DMS153 (cell line): Measurements from ENCODE around the gene METTL25B.
"Not testable (repeated sequence)": the region's sequence is repeated elsewhere in the genome, so short reads cannot be mapped to it uniquely, and the experiment has no call there.

ENCODE experiments used
- DNase-seq: peaks from one replicate; lab custom pipeline; 2025; lab: John Stamatoyannopoulos, UW

Gene METTL25B

GRCh38 chr1:156748670-156749418 lies 20.6 kb downstream of the METTL25B start:
- no peak for DNase-seq

DNA sequence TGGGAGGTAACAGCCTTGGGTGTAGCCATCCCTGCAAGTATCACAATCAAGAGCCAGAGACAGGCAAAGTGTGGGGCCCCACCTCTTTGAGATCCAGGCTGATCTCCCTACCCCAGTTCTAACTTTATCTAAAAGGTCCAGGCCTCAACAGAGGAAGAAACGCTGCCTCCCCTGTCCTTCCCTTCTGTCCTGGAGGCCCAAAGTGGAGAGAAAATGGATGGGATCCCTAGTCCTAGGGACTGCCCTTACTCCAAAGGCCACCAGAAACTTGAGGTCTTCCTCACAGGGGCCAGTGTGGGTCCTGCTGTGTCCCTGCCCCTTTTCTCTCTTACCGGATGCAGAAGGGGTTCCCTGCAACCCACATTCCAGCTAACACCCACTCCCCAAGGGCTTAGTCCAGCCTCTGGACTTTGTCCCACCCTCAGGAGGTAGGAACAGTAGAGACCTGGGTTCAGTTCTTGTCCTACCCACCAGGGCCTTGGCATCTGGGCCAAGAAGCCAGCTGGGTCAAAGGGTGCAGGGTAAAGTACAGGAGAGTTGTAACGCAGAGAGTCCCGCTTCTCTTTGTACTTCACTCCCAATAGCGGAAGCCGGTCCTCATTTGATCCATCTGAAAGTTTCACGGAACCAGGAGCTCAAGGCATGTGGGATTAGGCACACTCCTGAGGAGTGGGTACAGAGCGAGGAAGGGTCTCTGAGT lies 21.3 kb downstream of the METTL25B start:
- no peak for DNase-seq

DNA sequence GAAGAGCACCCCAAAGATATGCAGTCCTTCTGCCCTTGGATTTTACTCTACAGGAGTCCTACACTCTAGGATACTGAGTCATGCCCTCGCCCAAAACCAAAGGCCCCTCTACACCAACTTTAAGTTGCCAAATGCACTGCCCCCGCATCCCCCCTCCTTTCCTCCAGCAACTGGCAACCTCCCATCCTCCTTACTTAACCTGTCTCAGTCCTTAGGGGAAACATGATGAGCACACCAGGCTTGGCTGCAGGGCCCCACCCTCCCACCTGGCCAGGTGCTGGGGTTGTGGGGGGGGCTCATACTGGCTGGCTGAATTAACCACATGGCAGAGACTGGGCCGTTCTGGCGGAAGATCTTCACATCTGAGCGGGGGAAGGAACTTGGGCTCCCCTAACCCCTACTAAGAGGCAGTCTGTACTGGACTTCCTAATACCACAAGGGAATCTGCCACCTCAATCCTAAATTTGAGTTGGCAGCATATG lies 22.0 kb downstream of the METTL25B start:
- no peak for DNase-seq

DNA sequence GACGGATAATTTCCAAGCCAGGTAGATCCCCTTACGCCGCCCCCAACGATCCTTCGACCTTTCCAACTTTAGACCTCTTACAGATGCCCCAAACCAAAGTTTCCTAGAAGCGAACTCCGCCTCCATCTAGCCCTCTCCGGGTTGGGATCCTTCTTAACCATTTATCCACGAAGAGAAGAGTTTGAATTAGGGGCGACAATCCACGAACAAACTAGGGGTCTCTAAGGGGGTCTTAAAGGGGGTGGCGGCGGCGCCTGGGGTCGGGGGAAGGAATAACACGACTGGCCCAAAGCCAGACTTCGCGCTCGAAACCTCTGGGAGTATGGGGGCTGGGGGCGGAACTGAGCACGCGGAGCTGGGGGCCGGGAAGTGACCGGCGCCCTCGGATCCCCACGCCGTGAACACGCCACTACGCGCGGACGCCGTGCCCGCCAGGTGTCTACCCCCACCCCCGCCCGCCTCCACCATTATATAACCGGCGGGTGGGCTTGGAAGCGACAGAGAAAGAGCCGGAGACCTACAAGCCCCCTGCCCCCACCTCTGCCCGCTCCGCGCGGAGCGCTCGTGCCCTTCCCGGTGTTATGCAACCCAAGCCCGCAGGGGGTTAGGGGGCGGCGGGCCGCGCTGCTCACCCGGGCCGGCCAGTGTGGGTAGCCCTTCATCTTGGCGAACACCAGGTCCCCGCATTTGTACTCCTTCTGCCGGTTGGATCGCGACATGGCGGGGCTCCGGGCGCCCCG lies 22.6 kb downstream of the METTL25B start:
- no peak for DNase-seq

- no peak for DNase-seq
These were observed 23.1 kb downstream of the METTL25B start, which contains the start of gene HDGF for GRCh38 chr1:156751451-156751756. Gene HDGF (minus strand): TSS chr1:156751675. CDS start chr1:156751429, 246 bp downstream.

GRCh38 chr1:156751757-156752481 lies 23.6 kb downstream of the METTL25B start:
- peak; percentile 96 for DNase-seq

GRCh38 chr1:156752843-156753482 lies 24.7 kb downstream of the METTL25B start:
- DNase-seq, result no peak

- peak; percentile 47 for DNase-seq
These were observed 25.9 kb downstream of the METTL25B start for GRCh38 chr1:156754219-156754618.

- DNase-seq, result no peak
These were observed 27.3 kb downstream of the METTL25B start for GRCh38 chr1:156755527-156755950.

GRCh38 chr1:156756355-156756754 lies 28.1 kb downstream of the METTL25B start:
- no peak for DNase-seq

DNA sequence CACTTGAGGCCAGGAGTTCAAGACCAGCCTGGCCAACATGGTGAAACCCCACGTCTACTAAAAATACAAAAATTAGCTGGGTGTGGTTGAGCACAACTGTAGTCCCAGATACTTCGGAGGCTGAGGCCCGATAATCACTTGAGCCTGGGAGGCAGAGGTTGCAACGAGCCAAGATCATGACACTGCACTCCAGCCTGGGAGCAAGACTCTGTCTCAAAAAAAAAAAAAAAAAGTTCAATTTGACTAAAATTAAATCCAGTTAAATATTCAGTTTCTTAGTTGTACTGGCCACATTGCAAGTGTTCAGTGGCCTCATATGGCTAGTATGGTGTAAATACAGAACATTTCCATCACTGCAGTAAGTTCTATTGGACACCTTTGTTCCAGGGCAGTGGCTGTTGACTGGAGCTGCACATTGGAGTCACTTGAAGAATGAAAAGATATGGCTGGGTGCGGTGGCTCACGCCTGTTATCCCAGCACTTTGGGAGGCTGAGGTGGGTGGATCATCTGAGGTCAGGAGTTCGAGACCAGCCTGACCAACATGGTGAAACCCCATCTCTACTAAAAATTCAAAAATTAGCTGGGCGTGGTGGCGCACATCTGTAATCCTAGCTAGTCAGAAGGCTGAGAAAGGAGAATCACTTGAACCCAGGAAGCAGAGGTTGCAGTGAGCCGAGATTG lies 29.4 kb downstream of the METTL25B start:
- DNase-seq, result not testable (repeated sequence)

DNA sequence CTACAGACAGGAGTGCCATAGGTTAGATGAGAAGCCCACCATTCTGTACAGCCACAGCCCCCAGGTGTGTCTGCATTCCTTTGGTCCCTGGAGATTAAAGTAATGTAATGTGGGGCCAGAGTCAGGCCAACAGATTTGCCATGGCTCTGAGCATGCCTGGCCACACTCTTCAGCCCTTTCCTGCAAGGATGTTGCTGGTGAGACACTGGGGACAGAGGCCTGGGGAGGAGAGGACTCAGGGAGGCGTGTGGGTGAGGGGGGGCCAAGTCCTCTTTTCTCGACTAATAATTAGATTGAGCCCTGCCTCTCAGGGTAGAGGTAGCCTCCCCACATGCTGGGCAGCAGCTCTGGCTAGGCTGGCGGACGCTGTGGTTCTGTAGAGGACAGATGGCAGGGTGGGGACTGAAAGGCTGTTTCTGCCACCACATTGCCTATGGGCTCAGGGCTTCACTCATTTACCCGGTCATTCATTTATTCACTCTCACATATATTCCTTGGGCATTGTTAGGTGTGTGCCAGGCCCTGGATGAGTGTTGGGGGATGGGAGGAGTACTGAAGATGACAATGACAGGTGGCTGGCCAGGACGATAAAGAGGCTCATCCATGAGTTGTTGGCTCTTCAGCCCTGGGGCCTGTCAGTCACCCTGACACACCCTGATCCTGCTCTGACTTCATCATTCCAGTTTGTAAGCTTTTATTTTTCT lies 32.0 kb downstream of the METTL25B start:
- no peak for DNase-seq

- no peak for DNase-seq
These were observed 32.5 kb downstream of the METTL25B start for GRCh38 chr1:156760796-156761104.

DNA sequence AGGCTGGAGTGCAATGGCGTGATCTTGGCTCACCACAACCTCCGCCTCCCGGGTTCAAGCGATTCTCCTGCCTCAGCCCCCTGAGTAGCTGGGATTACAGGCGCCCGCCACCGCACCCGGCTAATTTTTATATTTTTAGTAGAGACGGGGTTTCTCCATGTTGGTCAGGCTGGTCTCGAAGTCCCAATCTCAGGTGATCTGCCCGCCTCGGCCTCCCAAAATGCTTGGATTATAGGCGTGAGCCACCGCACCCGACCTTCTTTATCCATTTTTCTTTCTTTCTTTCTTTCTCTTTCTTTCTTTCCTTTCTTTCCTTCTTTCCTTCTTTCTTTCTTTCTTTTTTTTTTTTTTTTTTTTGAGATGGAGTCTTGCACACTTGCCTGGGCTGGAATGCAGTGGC lies 36.9 kb downstream of the METTL25B start:
- DNase-seq, result not testable (repeated sequence)

DNA sequence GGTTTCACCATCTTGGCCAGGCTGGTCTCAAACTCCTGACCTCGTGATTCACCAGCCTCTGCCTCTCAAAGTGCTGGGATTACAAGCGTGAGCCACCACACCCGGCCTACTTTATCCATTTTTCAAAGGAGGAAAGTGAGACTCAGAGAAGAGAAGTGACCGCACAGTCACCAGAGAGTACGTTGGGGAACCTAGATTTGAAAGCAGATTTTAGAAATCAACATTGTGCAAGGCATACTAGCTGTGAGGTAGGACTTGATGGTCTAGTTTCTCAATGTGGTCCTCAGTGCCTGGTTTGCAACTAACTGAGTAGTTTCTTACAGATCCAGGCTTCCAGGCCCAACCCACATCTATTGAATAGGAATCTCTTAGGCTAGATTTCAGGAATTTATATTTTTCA lies 37.4 kb downstream of the METTL25B start:
- DNase-seq, result no peak

DNA sequence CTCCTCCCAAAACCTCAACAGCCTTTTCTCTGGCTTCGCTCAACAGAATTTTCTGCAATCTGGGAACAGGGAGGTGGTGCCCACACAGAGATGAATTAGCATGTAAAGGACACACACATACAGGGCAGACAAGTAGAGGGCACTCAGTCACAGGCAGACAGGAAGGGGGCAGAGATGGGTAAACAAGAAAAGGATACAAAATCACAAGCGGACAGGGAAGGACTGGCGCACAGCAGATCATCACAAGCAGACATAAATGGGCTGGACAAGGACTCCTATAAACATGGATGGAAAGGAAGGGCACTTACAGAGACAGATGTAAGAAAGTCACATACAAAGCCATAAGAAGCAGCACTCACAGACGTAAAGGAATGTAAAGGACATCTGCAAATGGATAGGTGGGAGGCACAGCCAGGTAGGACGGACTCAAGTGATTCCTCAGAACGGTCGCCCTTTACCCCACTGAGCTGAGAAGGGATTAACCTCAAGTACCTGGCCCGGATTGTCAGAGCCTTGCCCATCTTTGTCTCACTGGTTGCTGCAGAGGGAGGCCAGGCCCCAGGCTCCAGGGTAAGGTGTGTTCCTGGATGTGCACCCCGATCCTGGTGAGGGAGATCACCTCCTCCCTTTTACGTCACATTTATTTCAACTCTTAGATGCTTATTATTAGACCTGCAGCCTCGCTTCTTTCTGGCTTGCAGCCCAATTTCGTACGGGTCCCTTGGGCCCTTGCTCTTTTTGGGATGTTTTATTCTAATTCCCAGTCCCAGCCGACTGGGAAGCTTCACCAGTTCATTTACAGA lies 38.2 kb downstream of the METTL25B start:
- no peak for DNase-seq

GRCh38 chr1:156767101-156767878 lies 39.0 kb downstream of the METTL25B start, which contains the start of gene PRCC:
Gene PRCC (plus strand): TSS chr1:156767535. CDS start chr1:156767772, 237 bp downstream.
- DNase-seq, result peak; percentile 100

DNA sequence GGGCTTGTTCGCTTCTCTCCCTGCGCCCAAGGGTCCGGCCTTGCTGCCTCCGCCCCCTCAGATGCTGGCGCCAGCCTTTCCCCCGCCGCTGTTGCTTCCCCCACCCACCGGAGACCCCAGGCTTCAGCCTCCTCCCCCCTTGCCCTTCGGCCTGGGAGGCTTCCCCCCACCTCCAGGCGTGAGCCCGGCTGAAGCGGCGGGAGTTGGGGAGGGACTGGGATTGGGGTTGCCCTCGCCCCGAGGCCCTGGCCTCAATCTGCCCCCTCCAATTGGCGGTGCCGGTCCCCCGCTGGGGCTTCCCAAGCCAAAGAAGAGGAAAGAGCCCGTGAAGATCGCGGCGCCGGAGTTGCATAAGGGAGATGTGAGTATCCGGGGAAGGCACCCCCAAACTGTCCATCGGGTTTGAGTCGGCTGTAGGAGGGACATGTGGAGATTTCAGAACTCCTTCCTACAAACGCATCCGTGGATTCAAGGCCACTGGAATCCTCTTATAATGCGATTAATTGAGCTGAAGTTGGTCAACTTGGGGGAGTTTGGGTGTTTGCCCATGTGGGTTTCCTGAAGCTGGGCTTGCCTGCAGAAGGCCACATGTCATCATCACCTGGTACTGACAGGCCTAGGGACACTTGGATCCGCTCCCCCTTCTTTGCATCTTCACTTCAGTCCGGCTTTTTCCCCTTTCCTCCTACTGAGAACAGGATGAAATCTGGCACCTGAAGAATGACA lies 39.8 kb downstream of the METTL25B start:
- DNase-seq, result no peak
